Measurements from ENCODE around the gene CCDC146. TPM values are rescaled to one million over a fixed set of nuclear protein-coding genes. Genes with fewer than 3 reads are reported as not detected.
"Not testable (repeated sequence)": the region's sequence is repeated elsewhere in the genome, so short reads cannot be mapped to it uniquely, and the experiment has no call there.

Gene CCDC146
- total RNA-seq, 4 donors from 2014 or later: 7.9 to 37.4 (median 26.5) TPM

DNA sequence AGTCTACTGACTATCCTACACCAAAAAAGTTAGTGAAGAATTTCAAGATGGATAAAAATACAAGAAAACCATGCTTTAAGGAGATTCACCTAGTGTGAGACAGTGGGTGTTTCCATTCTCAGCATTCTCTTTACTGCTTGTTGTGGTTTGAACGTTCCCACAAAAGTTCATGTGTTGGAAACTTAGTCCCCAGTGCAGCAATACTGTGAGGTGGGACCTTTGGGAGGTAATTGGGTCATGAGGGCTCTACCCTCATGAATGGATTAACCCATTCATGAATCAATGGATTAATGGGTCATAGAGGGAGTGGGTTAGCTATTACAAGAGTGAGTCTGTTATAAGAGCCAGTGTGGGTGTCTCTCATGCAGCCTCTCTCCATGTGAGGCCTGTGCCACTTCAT, 21.2 kb upstream of the CCDC146 start:
- DNase-seq; intact Hi-C loops (cut with DNase I; ENCODE audit: low total_unique reads); H3K27ac ChIP-seq; H3K4me1 ChIP-seq; H3K27me3 ChIP-seq; H3K36me3 ChIP-seq; H3K4me3 ChIP-seq; H3K9me3 ChIP-seq; in situ Hi-C loops (cut with MboI; ENCODE audit: low pct_ligation_motif_present in 1 of 4, low pct_unique_long_range_greater_than_20kb in 1 of 4, low sequenced_read_pairs in 3 of 4): not testable (repeated sequence)
- 76% methylated on average over 1 of the region's 1 CpG; no CpG with 5 or more reads in 1 of the 2 donors for WGBS, 2 donors (ENCODE audit: low coverage in 1 of 2)

DNA sequence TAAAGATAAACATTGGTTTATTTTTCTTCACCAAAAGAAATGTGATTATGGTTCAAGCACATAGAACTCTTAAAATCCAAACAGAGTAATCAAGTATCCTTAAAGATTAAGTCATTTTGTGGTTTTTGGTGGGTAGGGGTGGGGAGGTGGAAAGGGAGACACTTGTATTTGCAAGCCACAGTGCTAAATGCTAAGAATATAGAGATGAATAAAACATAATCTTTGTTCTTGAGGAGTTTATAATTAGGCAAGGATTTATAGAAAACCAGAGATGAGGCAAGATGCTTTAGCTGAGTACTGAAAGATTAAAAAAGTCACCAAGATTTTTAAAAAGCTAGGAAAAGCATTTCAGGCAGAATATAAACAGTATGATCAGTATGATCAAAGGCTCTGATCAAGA, 19.7 kb upstream of the CCDC146 start:
- H3K36me3 ChIP-seq; H3K27ac ChIP-seq; H3K4me1 ChIP-seq; H3K9me3 ChIP-seq; H3K4me3 ChIP-seq; in situ Hi-C loops (cut with MboI; ENCODE audit: low pct_ligation_motif_present in 1 of 4, low pct_unique_long_range_greater_than_20kb in 1 of 4, low sequenced_read_pairs in 3 of 4); DNase-seq; intact Hi-C loops (cut with DNase I; ENCODE audit: low total_unique reads); H3K27me3 ChIP-seq: not testable (repeated sequence)

DNA sequence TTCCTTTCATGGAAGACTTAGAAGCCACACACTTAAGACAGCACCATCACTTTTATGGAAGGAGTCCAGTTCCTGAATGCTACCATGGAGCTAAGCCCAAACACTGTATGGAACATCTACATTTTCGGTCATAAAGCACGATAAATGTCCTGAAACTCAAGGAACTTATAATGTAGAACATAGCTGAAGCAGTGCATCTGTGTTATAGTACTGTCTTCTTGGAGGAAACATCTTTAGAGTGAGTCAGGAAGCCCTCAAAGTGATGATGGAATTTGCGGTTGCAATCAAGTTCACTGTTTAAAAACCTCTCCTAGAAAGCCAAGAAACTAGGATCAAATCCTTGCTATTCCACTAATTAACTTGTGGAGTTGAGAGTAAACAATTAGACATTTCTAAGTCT, 16.5 kb upstream of the CCDC146 start:
- WGBS, 2 donors (ENCODE audit: low coverage in 1 of 2): 67% methylated on average over 3 of the region's 3 CpGs; no CpG with 5 or more reads in 1 of the 2 donors
- H3K9me3 ChIP-seq; DNase-seq; H3K4me3 ChIP-seq; intact Hi-C loops (cut with DNase I; ENCODE audit: low total_unique reads); H3K27ac ChIP-seq; H3K27me3 ChIP-seq; in situ Hi-C loops (cut with MboI; ENCODE audit: low pct_ligation_motif_present in 1 of 4, low pct_unique_long_range_greater_than_20kb in 1 of 4, low sequenced_read_pairs in 3 of 4); H3K4me1 ChIP-seq; H3K36me3 ChIP-seq: not testable (repeated sequence)

DNA sequence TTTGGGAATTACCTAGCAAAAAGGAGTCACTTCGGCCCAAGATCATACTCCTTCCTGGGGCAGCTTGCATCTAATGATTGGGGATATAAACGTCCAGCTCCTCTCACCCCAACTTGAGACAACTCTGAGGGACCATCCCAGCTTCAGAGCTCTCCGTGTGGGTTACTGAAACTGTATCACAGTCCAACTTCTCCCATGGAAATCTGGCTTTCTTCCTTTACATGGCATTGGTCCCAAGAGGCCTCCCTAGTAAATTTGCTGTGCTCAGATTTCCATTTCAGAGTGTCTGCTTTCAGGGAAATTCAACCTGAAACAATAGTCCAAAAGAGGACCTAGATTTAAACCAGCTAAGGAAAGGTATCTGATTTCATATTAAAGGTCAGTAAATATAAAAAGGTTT, 14.8 kb upstream of the CCDC146 start:
- H3K4me3 ChIP-seq; H3K4me1 ChIP-seq; H3K36me3 ChIP-seq; H3K9me3 ChIP-seq; DNase-seq; in situ Hi-C loops (cut with MboI; ENCODE audit: low pct_ligation_motif_present in 1 of 4, low pct_unique_long_range_greater_than_20kb in 1 of 4, low sequenced_read_pairs in 3 of 4); H3K27me3 ChIP-seq; intact Hi-C loops (cut with DNase I; ENCODE audit: low total_unique reads): not testable (repeated sequence)
- H3K27ac ChIP-seq: peak overlapping the region in 1 of 4 donors; percentile 47
- WGBS, 2 donors (ENCODE audit: low coverage in 1 of 2): 59% methylated on average over 3 of the region's 3 CpGs; no CpG with 5 or more reads in 1 of the 2 donors

DNA sequence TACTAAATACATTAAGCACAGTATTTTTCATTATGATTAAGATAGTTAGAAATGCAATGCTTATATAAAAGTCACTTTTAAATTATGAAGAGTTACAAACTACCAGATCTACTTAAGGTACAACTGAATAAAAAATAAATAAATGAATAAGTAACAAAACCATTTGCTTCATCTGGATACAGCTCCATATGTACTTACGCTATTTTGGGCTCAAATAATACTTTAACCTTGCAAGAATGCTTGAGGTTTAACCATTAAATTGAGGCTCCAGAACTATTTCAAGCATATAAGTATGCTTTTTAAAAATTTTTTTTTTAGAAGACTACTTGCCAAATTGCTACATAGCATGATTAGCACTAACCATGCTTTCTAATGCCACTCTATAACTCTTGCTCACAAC, 14.1 kb upstream of the CCDC146 start:
- H3K9me3 ChIP-seq; H3K27me3 ChIP-seq; DNase-seq; in situ Hi-C loops (cut with MboI; ENCODE audit: low pct_ligation_motif_present in 1 of 4, low pct_unique_long_range_greater_than_20kb in 1 of 4, low sequenced_read_pairs in 3 of 4); H3K4me1 ChIP-seq; H3K27ac ChIP-seq; H3K4me3 ChIP-seq; intact Hi-C loops (cut with DNase I; ENCODE audit: low total_unique reads); H3K36me3 ChIP-seq: not testable (repeated sequence)
- WGBS, 2 donors (ENCODE audit: low coverage in 1 of 2): 83 to 90% methylated on average over 1 of the region's 1 CpG

DNA sequence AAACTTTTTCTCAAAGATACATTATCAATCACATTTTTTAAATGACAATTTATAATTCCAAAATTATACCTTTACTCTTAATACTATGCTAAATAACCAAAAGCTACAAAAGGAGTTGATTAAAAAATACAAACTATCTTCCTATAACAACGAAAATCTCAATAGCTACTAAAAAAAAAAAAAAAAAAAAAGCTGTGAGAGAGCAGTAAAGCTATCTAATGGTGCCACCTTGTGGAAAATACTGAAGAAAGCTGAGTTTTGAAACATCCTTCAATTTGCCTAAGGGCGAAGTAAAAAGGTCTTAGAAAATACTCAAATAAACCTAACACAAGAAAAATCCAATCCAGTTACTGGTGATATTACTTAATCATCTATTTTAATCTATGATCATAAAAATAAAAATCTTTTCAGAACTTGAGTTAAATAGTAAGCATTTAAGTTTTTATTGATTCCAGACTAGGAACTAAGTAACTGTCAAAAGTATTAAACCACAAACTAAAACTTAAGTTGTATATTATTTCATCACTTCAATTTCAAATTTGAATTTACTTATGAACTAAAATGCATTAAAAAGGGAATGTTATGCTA, 9.6 kb upstream of the CCDC146 start:
- in situ Hi-C loops (cut with MboI; ENCODE audit: low pct_ligation_motif_present in 1 of 4, low pct_unique_long_range_greater_than_20kb in 1 of 4, low sequenced_read_pairs in 3 of 4); H3K4me3 ChIP-seq; H3K27ac ChIP-seq; DNase-seq; H3K36me3 ChIP-seq; intact Hi-C loops (cut with DNase I; ENCODE audit: low total_unique reads); H3K27me3 ChIP-seq; H3K4me1 ChIP-seq; H3K9me3 ChIP-seq: not testable (repeated sequence)
- TF ChIP-seq, protein P1, sequence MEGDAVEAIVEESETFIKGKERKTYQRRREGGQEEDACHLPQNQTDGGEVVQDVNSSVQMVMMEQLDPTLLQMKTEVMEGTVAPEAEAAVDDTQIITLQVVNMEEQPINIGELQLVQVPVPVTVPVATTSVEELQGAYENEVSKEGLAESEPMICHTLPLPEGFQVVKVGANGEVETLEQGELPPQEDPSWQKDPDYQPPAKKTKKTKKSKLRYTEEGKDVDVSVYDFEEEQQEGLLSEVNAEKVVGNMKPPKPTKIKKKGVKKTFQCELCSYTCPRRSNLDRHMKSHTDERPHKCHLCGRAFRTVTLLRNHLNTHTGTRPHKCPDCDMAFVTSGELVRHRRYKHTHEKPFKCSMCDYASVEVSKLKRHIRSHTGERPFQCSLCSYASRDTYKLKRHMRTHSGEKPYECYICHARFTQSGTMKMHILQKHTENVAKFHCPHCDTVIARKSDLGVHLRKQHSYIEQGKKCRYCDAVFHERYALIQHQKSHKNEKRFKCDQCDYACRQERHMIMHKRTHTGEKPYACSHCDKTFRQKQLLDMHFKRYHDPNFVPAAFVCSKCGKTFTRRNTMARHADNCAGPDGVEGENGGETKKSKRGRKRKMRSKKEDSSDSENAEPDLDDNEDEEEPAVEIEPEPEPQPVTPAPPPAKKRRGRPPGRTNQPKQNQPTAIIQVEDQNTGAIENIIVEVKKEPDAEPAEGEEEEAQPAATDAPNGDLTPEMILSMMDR (IDR thresholded peaks at IDR 0.05): peak; percentile 10 to 26 (median 16)
- 22 to 36% methylated on average over 2 of the region's 2 CpGs for WGBS, 2 donors (ENCODE audit: low coverage in 1 of 2)

DNA sequence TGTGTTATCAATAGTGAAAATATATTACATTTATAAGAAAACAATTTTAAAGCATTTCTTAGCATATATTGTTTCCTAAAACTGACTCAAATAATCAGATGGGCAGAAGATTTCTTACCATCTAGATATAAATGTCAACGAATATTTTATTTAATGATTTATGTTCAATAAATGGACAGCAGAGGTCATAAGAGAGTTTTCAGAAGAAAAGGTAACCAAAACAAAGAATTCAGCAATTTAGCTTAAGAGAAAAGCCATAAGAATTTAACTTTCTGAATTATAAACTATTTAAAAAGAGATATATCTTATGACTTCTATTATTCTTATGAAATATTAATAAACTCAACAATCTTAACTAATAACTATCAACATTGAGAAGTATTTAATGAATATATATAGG, 3.1 kb downstream of the CCDC146 start:
- H3K36me3 ChIP-seq; H3K27ac ChIP-seq; intact Hi-C loops (cut with DNase I; ENCODE audit: low total_unique reads); H3K9me3 ChIP-seq; H3K27me3 ChIP-seq; DNase-seq; H3K4me3 ChIP-seq; H3K4me1 ChIP-seq: not testable (repeated sequence)
- 0 to 17% methylated on average over 1 of the region's 1 CpG for whole genome bisulfite sequencing, 2 donors (ENCODE audit: low coverage in 1 of 2)
- in situ Hi-C loops (cut with MboI; ENCODE audit: low pct_ligation_motif_present in 1 of 4, low pct_unique_long_range_greater_than_20kb in 1 of 4, low sequenced_read_pairs in 3 of 4): loop anchor here in 2 of 4 donors (10.0 to 25.0 kb wide), 2 partner anchors 112 to 129 kb away; no protein-coding TSS in a partner anchor

DNA sequence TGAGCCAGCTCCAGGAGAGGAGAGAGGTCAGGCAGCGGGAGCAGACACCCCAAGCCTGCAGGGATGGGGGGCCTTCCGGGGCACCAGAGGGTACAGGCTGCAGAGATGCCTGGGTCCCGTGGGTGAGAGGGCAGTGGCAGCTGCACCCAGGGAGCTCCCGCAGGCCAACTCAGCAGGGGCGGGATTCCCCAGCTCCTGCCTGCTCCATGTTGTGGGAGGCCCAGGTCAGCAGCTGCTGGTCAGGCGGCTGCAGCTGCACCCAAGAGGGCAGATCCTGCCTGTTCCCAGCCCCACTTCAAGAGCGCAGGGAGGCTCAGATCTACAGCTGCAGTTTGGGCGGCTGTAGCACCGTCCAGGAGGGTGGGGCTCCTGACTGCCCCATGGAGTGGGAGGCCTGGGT, 4.6 kb downstream of the CCDC146 start:
- H3K4me3 ChIP-seq; H3K4me1 ChIP-seq; H3K9me3 ChIP-seq; H3K27ac ChIP-seq; H3K36me3 ChIP-seq; DNase-seq; H3K27me3 ChIP-seq; intact Hi-C loops (cut with DNase I; ENCODE audit: low total_unique reads): not testable (repeated sequence)
- in situ Hi-C loops (cut with MboI; ENCODE audit: low pct_ligation_motif_present in 1 of 4, low pct_unique_long_range_greater_than_20kb in 1 of 4, low sequenced_read_pairs in 3 of 4): loop anchor here in 2 of 4 donors (10.0 to 25.0 kb wide), 2 partner anchors 110 to 128 kb away; no protein-coding TSS in a partner anchor
- 79% methylated on average over 2 of the region's 9 CpGs; no CpG with 5 or more reads in 1 of the 2 donors for WGBS, 2 donors (ENCODE audit: low coverage in 1 of 2)

DNA sequence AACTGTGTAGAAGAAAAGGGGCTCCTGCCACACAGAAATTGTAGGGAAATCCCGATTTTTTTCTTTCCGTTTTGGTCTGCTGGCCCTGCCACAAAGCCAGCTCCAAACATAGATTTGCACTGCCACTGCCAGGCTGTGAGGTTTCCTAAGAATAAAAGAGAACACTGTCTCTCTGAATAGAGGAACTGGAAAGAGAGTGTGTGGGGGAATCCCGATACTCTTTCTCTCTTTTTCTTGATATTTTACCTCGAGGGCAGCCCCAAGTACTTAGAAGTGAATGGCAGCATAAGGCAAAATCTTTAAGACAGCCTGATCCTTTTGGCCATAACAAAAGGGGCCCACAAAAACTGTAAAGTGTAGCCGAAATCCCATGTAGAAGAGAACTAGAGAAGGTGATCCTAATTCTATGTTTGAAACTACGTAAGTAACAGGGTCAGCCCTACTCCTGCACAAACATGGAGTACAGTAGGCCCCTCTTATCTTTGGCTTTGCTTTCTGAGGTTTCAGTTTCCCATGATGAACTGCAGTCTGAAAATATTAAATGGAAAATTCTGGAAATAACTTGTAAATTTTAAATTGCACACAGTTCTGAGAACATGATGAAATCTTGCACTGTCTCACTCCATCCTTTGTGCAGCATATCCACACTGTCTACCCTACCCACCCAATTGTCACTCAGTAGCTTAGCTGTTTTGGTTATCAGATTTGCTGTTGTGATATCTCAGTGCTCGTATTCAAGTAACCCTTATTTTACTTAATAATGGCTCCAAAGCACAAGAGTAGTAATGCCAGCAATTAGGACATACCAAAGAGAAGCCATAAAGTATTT, 6.4 kb downstream of the CCDC146 start:
- H3K4me1 ChIP-seq; H3K27me3 ChIP-seq; intact Hi-C loops (cut with DNase I; ENCODE audit: low total_unique reads); H3K4me3 ChIP-seq; H3K9me3 ChIP-seq; H3K36me3 ChIP-seq; DNase-seq: not testable (repeated sequence)
- WGBS, 2 donors (ENCODE audit: low coverage in 1 of 2): 65% methylated on average over 6 of the region's 7 CpGs; no CpG with 5 or more reads in 1 of the 2 donors
- in situ Hi-C loops (cut with MboI; ENCODE audit: low pct_ligation_motif_present in 1 of 4, low pct_unique_long_range_greater_than_20kb in 1 of 4, low sequenced_read_pairs in 3 of 4): loop anchor here in 2 of 4 donors (10.0 to 25.0 kb wide), 2 partner anchors 109 to 126 kb away; no protein-coding TSS in a partner anchor
- peak overlapping the region in 1 of 4 donors; percentile 43 for H3K27ac ChIP-seq

DNA sequence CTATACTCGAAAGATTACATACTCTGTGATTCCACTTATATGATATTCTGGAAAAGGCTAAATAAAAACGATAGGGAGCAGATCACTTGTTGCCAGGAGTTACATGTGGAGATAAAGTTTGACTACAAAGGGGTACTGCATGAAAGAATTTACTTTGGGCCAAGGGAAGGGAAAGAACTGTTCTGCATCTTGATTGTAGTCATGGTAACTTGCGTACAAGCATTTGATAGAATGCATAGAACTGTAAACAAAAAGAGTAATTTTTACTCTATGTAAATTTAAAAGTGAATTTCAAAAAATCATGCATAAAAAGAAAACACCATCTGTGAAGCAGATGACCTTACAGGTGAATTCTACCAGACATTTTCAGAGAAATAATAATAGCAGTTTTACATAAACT, 9.4 kb downstream of the CCDC146 start:
- intact Hi-C loops (cut with DNase I; ENCODE audit: low total_unique reads); H3K9me3 ChIP-seq; DNase-seq; H3K4me3 ChIP-seq; H3K27ac ChIP-seq; H3K27me3 ChIP-seq; H3K4me1 ChIP-seq; H3K36me3 ChIP-seq: not testable (repeated sequence)
- 100% methylated on average over 2 of the region's 3 CpGs for WGBS, 2 donors (ENCODE audit: low coverage in 1 of 2)
- in situ Hi-C loops (cut with MboI; ENCODE audit: low pct_ligation_motif_present in 1 of 4, low pct_unique_long_range_greater_than_20kb in 1 of 4, low sequenced_read_pairs in 3 of 4): loop anchor here in 1 of 4 donors (25.0 kb wide), 1 partner anchor 106 kb away; no protein-coding TSS in a partner anchor
